LNCAP (cell line): ENCODE results near the gene SUPT7L.

Experiments used
- CTCF ChIP-seq: fragments of 450-650 bp; IDR thresholded peaks from 2 replicates; pipeline ENCODE4 v1.5.1; 2017; ENCODE audit warnings: mild to moderate bottlenecking

SUPT7L gene

GRCh38 chr2:27680571-27680970 lies 17.2 kb upstream of the SUPT7L start:
- TF ChIP-seq CTCF = no peak

- TF ChIP-seq CTCF = no peak
Observed at GRCh38 chr2:27672723-27673486, 9.5 kb upstream of the SUPT7L start.

GRCh38 chr2:27671235-27671634 lies 7.8 kb upstream of the SUPT7L start:
- no peak for TF ChIP-seq CTCF

GRCh38 chr2:27667446-27667845 lies 4.0 kb upstream of the SUPT7L start:
- no peak for TF ChIP-seq CTCF

GRCh38 chr2:27664622-27665363 lies 1.4 kb upstream of the SUPT7L start:
- no peak for TF ChIP-seq CTCF

- no peak for TF ChIP-seq CTCF
Observed at GRCh38 chr2:27664154-27664574, 750 bp upstream of the SUPT7L start.

GRCh38 chr2:27661371-27661770 lies 2.0 kb downstream of the SUPT7L start:
- TF ChIP-seq CTCF = no peak
